T-helper 2 cell treated with Interferon-gamma antibody and Interleukin-4, amounts not matched to agents 5 μg/mL and 100 μg/mL, for 36 hours (primary cell): ENCODE results near the gene C14orf39.
"Not testable (repeated sequence)": the region's sequence is repeated elsewhere in the genome, so short reads cannot be mapped to it uniquely, and the experiment has no call there.

ENCODE experiments used
- DNase-seq: peaks from one replicate; pipeline ENCODE4 v3.0.0; 2021; ENCODE audit warnings: low spot score
- H3K27ac Mint-ChIP-seq: one replicate; pipeline ENCODE4 v1.8.0; 2021; ENCODE audit warnings: mild to moderate bottlenecking, mixed read lengths
- H3K27me3 Mint-ChIP-seq: one replicate; pipeline ENCODE4 v1.8.0; 2021; ENCODE audit warnings: low read depth, mixed read lengths
- H3K36me3 Mint-ChIP-seq: one replicate; pipeline ENCODE4 v1.8.0; 2021; ENCODE audit warnings: low read depth, mixed read lengths
- H3K4me1 Mint-ChIP-seq: one replicate; pipeline ENCODE4 v1.8.0; 2021; ENCODE audit warnings: low read depth, mixed read lengths
- H3K4me3 Mint-ChIP-seq: one replicate; pipeline ENCODE4 v1.8.0; 2022; ENCODE audit warnings: mild to moderate bottlenecking, moderate library complexity, mixed read lengths
- H3K9me3 Mint-ChIP-seq: one replicate; pipeline ENCODE4 v1.8.0; 2021; ENCODE audit warnings: mixed read lengths

C14orf39 gene

DNA sequence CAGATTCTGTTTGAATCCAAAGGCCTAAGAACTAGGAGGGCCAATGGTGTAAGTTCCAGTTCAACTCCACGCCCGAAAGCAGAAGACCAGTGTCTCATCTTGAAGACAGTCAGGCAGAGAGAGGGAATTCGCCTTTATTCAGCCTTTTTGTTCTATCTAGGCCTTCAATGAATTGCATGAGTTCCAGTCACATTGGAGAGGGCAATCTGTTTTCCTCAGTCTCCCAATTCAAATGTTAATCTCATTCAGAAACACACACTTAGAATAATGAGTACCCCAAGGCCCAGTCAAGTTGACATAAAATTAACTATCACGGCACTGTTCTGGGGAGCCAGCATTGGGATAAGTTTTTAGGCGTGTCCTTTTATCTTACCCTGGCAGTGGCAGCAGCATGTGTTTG lies 65.8 kb downstream of the C14orf39 start:
- no peak for DNase-seq
- Mint-ChIP-seq H3K27me3 (no peaks in the 10 kb centered on the region), H3K36me3 (no peaks in the 10 kb centered on the region), H3K4me1 (no peaks in the 10 kb centered on the region), H3K4me3 (no peak overlapping the region), H3K9me3 (no peaks in the 10 kb centered on the region), H3K27ac (no peak overlapping the region)

GRCh38 chr14:60397550-60397949 lies 88.3 kb downstream of the C14orf39 start:
- H3K27me3 Mint-ChIP-seq, H3K4me3 Mint-ChIP-seq, H3K36me3 Mint-ChIP-seq, H3K9me3 Mint-ChIP-seq, DNase-seq, H3K4me1 Mint-ChIP-seq, H3K27ac Mint-ChIP-seq: not testable (repeated sequence)

- Mint-ChIP-seq H3K36me3 (no peaks in the 10 kb centered on the region), H3K9me3 (no peaks in the 10 kb centered on the region), H3K27ac (no peak overlapping the region), H3K4me1 (no peaks in the 10 kb centered on the region), H3K4me3 (no peak overlapping the region), H3K27me3 (no peaks in the 10 kb centered on the region)
- DNase-seq, result no peak
Observed at GRCh38 chr14:60396718-60397343, 89.0 kb downstream of the C14orf39 start.
